A673 (cell line): ENCODE measurements around the gene ZNF732.

Experiments used
- EZH2 ChIP-seq: fragments of 200-600 bp; sonication (generic); IDR thresholded peaks from 2 replicates; pipeline ENCODE4 v1.6.1; 2017; ENCODE audit warnings: borderline replicate concordance, low read depth, mild to moderate bottlenecking, mixed read lengths, antibody characterized with exemption, low read length; ENCODE audit not compliant: poor library complexity, severe bottlenecking
- TF ChIP-seq, protein P1 (sequence below): fragments of 300-800, 200-600 bp; sonication (generic); conservative IDR thresholded peaks from 2 replicates; pipeline ENCODE4 v1.5.1; 2017; ENCODE audit warnings: low read depth, mild to moderate bottlenecking, antibody characterized with exemption, low read length, moderate library complexity, mixed read lengths

GRCh38 chr4:273309-274017 is 31.8 kb downstream of the ZNF732 start:
- TF ChIP-seq, protein P1, sequence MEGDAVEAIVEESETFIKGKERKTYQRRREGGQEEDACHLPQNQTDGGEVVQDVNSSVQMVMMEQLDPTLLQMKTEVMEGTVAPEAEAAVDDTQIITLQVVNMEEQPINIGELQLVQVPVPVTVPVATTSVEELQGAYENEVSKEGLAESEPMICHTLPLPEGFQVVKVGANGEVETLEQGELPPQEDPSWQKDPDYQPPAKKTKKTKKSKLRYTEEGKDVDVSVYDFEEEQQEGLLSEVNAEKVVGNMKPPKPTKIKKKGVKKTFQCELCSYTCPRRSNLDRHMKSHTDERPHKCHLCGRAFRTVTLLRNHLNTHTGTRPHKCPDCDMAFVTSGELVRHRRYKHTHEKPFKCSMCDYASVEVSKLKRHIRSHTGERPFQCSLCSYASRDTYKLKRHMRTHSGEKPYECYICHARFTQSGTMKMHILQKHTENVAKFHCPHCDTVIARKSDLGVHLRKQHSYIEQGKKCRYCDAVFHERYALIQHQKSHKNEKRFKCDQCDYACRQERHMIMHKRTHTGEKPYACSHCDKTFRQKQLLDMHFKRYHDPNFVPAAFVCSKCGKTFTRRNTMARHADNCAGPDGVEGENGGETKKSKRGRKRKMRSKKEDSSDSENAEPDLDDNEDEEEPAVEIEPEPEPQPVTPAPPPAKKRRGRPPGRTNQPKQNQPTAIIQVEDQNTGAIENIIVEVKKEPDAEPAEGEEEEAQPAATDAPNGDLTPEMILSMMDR, result no peak
- TF ChIP-seq EZH2, result no peak
